ENCODE data around the gene MDGA2. TPM values are rescaled to one million over a fixed set of nuclear protein-coding genes. Genes with fewer than 3 reads are reported as not detected.
"Not testable (repeated sequence)": the region's sequence is repeated elsewhere in the genome, so short reads cannot be mapped to it uniquely, and the experiment has no call there.

MDGA2 gene
- total RNA-seq, 2 experiments from 2014 or later, result not detected

GRCh38 chr14:47278233-47278842 is 397.1 kb downstream of the MDGA2 start:
- Mint-ChIP-seq H3K4me1 (no peaks in the 10 kb centered on the region), H3K4me3 (no peak overlapping the region), H3K9me3 (no peaks in the 10 kb centered on the region), H3K27ac (no peak overlapping the region), H3K36me3 (no peaks in the 10 kb centered on the region), H3K27me3 (no peaks in the 10 kb centered on the region)
- peak; percentile 16 for DNase-seq

GRCh38 chr14:47277703-47278102 is 397.7 kb downstream of the MDGA2 start:
- Mint-ChIP-seq H3K36me3 (no peaks in the 10 kb centered on the region), H3K27me3 (no peaks in the 10 kb centered on the region), H3K4me3 (no peak overlapping the region), H3K4me1 (no peaks in the 10 kb centered on the region), H3K9me3 (no peaks in the 10 kb centered on the region), H3K27ac (no peak overlapping the region)
- DNase-seq, result no peak

GRCh38 chr14:47276931-47277330 is 398.5 kb downstream of the MDGA2 start:
- Mint-ChIP-seq H3K4me1 (no peaks in the 10 kb centered on the region), H3K9me3 (no peaks in the 10 kb centered on the region), H3K4me3 (no peak overlapping the region), H3K27me3 (no peaks in the 10 kb centered on the region), H3K27ac (no peak overlapping the region), H3K36me3 (no peaks in the 10 kb centered on the region)
- no peak for DNase-seq

- H3K4me3 Mint-ChIP-seq, result no peak overlapping the region
- H3K27ac Mint-ChIP-seq, result no peak overlapping the region
- no peaks in the 10 kb centered on the region for H3K4me1 Mint-ChIP-seq
- H3K27me3 Mint-ChIP-seq, result no peaks in the 10 kb centered on the region
- DNase-seq, result no peak
- no peaks in the 10 kb centered on the region for H3K36me3 Mint-ChIP-seq
- no peaks in the 10 kb centered on the region for H3K9me3 Mint-ChIP-seq
Measured at GRCh38 chr14:47273939-47274338, 401.5 kb downstream of the MDGA2 start.

DNA sequence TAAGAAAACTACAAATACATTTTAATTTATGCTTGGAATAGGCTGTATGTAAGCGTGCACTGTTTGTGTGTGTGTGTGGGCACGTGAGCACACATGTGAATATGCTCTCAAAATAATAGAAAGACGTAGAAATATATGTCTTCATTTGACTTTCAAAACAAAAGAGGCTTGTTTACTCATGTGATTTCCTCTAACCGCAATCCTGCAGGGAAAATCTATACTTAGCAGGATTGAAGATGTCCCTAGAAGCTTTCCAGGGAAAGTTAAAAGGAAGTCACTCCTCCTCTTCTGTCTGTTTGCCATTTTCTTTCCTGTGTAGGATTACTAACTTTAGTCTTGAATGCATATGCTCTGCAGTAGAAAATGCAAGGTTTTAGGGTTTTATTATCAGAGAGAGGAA is 404.7 kb downstream of the MDGA2 start:
- DNase-seq, result no peak
- Mint-ChIP-seq H3K4me3 (no peak overlapping the region), H3K4me1 (no peaks in the 10 kb centered on the region), H3K27me3 (no peaks in the 10 kb centered on the region), H3K27ac (no peak overlapping the region), H3K9me3 (no peaks in the 10 kb centered on the region), H3K36me3 (no peaks in the 10 kb centered on the region)

DNA sequence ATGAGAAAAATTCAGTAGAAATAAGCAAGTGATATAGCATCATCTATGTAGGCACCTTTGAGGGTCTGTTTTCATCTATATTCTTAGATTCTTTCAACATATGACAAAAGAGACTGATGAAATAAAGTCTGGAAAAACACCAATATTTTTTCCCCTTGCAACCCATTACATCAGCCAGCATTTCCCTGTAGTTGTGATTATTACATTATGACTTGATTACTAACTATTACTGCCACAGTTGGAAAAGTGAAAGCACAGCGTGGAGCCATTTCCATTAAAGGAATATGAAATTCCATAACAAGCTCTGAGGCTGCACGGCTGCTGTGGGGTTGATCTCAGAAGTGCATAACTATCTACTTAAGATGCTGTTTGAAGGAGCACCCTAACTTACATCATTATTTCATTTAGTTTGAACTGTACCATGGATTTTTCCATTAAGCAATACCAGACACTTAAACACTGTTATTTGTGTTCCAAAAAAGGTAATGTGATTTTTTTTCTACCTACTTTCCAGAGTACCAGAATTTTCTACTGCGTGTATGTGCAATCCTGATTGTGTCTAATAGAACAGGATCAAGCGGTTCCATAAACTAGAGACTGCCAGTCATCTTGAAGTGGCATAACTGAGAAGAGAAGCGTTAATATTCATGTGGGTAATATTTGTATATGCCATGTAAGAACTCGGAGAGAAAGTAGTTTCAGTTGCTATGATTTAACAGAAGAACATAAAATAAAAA is 405.5 kb downstream of the MDGA2 start:
- Mint-ChIP-seq H3K9me3 (no peaks in the 10 kb centered on the region), H3K27ac (no peak overlapping the region), H3K4me3 (no peak overlapping the region), H3K27me3 (no peaks in the 10 kb centered on the region), H3K4me1 (no peaks in the 10 kb centered on the region), H3K36me3 (no peaks in the 10 kb centered on the region)
- DNase-seq, result no peak

GRCh38 chr14:47264842-47265241 is 410.6 kb downstream of the MDGA2 start:
- Mint-ChIP-seq H3K4me1 (no peaks in the 10 kb centered on the region), H3K9me3 (no peaks in the 10 kb centered on the region), H3K4me3 (no peak overlapping the region), H3K27ac (no peak overlapping the region), H3K27me3 (no peaks in the 10 kb centered on the region), H3K36me3 (no peaks in the 10 kb centered on the region)
- no peak for DNase-seq

DNA sequence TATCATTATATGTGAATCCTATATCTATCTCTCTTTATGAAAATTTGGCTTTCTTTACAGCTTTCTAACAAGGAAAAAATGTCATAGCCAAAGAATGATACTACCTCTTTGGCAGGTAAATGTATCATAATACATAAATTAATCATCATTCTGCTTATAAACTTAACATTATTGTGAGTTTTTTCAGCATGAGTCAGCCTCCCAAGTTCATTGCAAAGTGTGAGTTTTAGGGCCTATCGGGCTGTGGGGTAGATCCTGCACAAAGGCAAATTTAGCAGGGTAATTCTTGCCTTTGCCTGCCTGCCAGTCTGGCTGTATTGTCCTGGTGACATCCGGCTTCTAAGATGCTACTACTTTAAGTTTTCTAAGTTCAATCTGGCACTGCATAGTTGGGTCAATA is 412.6 kb downstream of the MDGA2 start:
- no peak for DNase-seq
- Mint-ChIP-seq H3K36me3 (no peaks in the 10 kb centered on the region), H3K4me1 (no peaks in the 10 kb centered on the region), H3K9me3 (no peaks in the 10 kb centered on the region), H3K27me3 (no peaks in the 10 kb centered on the region), H3K27ac (no peak overlapping the region), H3K4me3 (no peak overlapping the region)

DNA sequence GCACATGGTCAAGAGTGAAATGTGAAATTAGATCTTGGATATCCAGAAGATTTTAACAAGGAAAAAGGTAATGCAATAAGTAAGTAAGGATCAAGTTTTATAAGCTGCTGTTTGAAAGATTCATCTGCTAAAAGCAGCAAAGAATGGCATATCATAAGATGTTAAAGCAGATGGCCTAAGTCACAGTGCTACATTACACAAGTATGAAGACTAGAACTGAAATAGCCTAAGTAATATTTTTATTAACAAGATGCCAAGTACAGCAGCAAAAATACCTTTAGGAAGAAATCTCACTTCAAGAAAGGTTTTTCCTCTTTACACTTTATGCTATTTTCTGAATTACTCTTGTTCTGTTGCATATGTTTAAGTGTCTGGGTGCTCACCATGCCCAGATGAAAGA is 414.1 kb downstream of the MDGA2 start:
- Mint-ChIP-seq H3K36me3 (no peaks in the 10 kb centered on the region), H3K4me1 (no peaks in the 10 kb centered on the region), H3K4me3 (no peak overlapping the region), H3K27me3 (no peaks in the 10 kb centered on the region), H3K9me3 (no peaks in the 10 kb centered on the region), H3K27ac (no peak overlapping the region)
- DNase-seq, result no peak

- Mint-ChIP-seq H3K27ac (no peak overlapping the region), H3K4me3 (no peak overlapping the region), H3K27me3 (no peaks in the 10 kb centered on the region), H3K9me3 (peaks cover 3% of the 10 kb centered on the region), H3K36me3 (no peaks in the 10 kb centered on the region), H3K4me1 (no peaks in the 10 kb centered on the region)
- no peak for DNase-seq
Measured at GRCh38 chr14:47259796-47260195, 415.6 kb downstream of the MDGA2 start.

DNA sequence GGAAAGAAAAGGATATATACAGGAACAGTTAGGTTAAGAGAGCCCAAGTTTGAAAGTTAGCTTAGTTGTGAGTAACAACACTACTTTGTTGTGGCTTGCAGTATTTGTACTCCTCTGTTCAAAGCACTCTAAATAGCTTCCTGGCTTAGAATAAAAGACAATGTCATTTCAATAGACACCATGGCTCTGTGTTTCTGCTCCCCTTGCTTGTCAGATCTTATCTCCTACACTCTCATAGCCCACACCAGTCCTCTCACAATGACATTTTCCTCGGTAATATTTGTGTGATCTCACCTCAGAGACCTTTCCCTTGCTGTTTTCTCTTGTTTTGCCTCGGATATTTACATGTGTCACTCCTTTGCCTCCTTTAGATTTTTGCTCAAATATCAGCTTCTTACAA is 418.4 kb downstream of the MDGA2 start:
- Mint-ChIP-seq H3K4me1 (no peaks in the 10 kb centered on the region), H3K27me3 (no peaks in the 10 kb centered on the region), H3K4me3 (no peak overlapping the region), H3K9me3 (peaks cover 17% of the 10 kb centered on the region), H3K36me3 (no peaks in the 10 kb centered on the region), H3K27ac (no peak overlapping the region)
- no peak for DNase-seq

DNA sequence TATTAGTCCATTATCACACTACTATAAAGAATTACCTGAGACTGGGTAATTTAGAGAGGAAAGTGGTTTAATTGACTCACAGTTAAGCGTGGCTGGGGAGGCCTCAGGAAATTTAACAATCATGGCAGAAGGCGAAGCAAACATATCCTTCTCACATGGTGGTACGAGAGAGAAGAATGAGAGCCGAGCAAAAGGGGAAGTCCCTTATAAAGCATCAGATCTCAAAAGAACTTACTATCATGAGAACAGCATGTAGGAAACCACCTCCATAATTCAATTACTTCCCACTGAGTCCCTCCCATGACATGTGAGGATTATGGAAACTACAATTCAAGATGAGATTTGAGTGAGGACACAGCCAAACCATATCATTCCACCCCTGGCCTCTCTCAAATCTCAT is 422.6 kb downstream of the MDGA2 start:
- Mint-ChIP-seq H3K4me1 (no peaks in the 10 kb centered on the region), H3K9me3 (peaks cover 18% of the 10 kb centered on the region), H3K27ac (no peak overlapping the region), H3K4me3 (no peak overlapping the region), H3K27me3 (no peaks in the 10 kb centered on the region), H3K36me3 (no peaks in the 10 kb centered on the region)
- DNase-seq, result no peak

- Mint-ChIP-seq H3K4me1 (no peaks in the 10 kb centered on the region), H3K36me3 (no peaks in the 10 kb centered on the region), H3K27me3 (no peaks in the 10 kb centered on the region), H3K9me3 (peaks cover 1% of the 10 kb centered on the region), H3K27ac (no peak overlapping the region), H3K4me3 (no peak overlapping the region)
- DNase-seq, result no peak
Measured at GRCh38 chr14:47246367-47246766, 429.0 kb downstream of the MDGA2 start.

DNA sequence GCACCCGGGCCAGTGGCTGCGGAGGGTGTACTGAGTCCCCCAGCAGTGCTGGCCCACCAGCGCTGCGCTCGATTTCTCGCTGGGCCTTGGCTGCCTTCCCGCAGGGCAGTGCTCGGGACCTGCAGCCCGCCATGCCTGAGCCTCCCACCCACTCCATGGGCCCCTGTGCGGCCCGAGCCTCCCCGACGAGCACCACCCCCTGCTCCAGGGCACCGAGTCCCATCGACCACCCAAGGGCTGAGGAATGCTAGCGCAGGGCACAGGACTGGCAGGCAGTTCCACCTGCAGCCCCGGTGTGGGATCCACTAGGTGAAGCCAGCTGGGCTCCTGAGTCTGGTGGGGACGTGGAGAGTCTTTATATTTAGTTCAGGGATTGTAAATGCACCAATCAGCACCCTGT is 432.8 kb downstream of the MDGA2 start:
- not testable (repeated sequence) for DNase-seq, H3K27me3 Mint-ChIP-seq, H3K9me3 Mint-ChIP-seq, H3K4me1 Mint-ChIP-seq, H3K36me3 Mint-ChIP-seq, H3K27ac Mint-ChIP-seq, H3K4me3 Mint-ChIP-seq

DNA sequence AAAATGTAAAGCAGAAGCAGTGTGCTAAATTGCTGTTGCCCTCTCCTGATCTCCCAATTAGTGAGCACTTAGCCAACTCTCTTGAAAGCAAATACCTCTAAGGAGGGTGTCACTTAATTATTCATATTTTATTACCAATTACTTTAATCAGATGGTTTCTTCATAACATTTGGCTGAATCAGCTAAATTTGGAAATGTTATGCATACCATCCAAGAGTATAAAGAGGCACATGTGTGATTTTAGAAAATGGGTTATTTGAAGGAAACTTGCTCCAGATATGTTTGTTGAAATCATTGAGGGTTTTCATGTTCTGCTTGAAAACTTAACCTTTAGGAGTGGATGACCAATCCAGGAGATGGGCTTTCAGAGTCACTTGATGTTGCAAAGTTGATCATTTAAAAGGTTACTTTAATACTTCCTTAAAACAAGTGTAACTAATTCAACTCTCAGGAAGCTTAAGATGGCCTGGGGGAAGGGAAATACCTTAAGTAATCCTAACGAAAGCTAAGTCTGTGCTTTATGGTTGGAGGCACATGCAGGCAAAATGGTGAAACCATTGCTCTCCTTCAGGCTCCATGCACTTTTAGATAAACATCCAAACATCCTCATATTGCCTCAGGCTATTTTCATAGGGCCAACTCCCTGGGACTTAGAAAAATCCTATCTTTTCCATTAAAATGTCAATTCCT is 434.5 kb downstream of the MDGA2 start:
- H3K36me3 Mint-ChIP-seq, result no peaks in the 10 kb centered on the region
- H3K27me3 Mint-ChIP-seq, result no peaks in the 10 kb centered on the region
- H3K4me1 Mint-ChIP-seq, result no peaks in the 10 kb centered on the region
- H3K4me3 Mint-ChIP-seq, result no peak overlapping the region
- DNase-seq, result no peak
- no peak overlapping the region for H3K27ac Mint-ChIP-seq
- no peaks in the 10 kb centered on the region for H3K9me3 Mint-ChIP-seq

- Mint-ChIP-seq H3K4me3 (no peak overlapping the region), H3K9me3 (no peaks in the 10 kb centered on the region), H3K4me1 (no peaks in the 10 kb centered on the region), H3K27ac (no peak overlapping the region), H3K27me3 (no peaks in the 10 kb centered on the region), H3K36me3 (no peaks in the 10 kb centered on the region)
- no peak for DNase-seq
Measured at GRCh38 chr14:47235619-47236018, 439.8 kb downstream of the MDGA2 start.
